Cerebellar cortex (tissue), 1 donor: ENCODE measurements around the gene EHMT1.

Experiments
- DNase-seq: peaks from one replicate; pipeline ENCODE4 v3.0.0-alpha.2; 2015; ENCODE audit warnings: low spot score

The EHMT1 gene

DNA sequence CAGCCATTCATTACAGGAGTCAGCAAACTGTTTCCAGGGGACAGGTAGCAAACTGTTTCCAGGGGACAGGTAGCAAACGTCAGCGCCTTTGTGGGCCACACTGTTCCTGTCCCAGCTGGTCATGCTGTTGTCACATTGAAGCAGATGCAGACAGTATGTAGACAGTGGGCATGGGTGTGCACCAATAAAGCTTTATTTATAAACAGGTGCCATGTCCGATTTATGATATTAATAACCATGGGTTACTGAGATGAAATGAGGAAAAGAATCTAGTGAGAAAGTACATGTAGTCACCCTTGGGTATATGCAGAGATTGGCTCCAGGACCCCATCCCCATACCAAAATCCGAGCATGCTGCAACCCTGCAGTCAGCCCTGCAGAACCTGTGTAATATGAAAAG lies 122.5 kb downstream of the EHMT1 start:
- no peak for DNase-seq

DNA sequence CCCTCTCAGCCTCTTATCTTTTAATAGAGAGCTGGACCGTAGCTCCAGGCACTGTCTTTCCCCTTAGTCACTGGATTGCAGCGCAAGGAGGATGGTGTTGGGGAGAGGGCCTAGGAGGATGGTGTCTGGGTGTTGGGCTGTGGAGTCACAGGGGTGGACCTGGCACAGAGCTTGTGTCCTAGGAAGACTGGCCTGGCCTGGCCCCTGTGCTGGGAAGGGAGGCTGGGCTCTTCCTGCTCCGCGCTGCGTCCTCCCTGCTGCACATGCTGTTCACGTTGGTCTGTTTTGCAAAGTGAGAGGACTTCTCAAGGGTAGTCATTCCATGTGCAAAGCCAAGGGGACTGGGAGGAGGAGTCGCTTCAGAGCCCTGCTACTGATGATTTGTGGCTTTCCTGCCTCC lies 123.9 kb downstream of the EHMT1 start:
- DNase-seq: no peak

DNA sequence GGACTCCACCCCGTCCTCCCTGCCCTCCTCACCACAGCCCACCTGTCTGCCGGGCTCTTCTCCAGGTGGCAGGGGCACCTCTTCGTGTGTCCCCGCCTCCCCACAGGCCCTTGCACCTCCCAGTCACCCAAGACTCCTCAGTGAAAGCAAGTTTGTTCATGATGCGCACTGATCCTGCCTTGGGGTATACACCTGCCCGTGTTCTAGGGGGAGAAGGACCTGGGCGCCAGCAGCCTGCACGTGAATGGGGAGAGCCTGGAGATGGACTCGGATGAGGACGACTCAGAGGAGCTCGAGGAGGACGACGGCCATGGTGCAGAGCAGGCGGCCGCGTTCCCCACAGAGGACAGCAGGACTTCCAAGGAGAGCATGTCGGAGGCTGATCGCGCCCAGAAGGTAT lies 124.9 kb downstream of the EHMT1 start:
- DNase-seq: no peak

DNA sequence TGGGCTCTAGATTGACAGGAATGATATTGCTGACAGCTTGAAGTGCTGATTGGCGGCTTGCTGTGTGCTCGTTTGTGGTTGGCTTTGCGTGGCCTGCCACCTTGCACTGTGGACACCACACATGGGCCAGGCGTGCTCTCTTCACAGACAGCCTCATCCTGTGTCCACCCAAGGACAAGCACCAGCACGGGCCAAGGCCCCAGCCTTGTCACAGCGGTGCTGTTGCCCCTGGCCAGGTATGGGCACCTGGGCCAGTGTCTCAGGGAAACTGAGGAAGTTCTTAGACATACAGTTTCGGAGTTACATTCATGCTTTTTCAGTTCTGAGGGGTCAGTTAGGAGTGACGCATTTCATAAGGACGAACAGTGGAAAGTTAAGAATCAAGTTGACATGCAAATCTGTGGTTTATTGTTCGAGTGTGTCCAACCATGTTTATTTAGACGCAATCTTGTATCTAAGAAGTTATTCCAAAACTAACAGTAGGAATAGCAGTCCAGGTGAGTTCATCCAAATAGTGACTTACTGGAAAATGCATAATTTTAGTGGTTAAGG lies 125.9 kb downstream of the EHMT1 start:
- DNase-seq: no peak

DNA sequence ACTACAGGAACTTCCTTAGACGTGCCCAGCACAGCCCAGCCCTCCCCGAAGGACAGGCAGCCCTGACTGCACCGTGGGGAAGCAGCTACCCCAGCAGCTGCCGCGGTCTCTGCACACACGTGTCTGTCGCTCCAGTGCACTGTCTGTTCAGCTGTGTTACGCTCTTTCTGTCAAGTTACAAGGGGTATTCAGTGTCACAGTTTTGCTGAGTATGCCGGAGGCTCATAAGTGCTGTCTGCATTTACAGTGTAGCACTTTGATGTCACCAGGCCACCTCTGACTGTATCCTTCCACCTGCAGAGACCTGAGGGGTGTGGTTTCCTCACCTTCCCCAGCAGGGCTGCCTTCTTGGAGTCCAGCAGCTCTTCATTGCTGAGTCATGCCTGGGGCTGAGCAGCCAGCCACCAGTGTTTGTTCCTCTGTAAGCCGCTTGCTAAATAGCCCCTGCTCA lies 126.8 kb downstream of the EHMT1 start:
- no peak for DNase-seq

DNA sequence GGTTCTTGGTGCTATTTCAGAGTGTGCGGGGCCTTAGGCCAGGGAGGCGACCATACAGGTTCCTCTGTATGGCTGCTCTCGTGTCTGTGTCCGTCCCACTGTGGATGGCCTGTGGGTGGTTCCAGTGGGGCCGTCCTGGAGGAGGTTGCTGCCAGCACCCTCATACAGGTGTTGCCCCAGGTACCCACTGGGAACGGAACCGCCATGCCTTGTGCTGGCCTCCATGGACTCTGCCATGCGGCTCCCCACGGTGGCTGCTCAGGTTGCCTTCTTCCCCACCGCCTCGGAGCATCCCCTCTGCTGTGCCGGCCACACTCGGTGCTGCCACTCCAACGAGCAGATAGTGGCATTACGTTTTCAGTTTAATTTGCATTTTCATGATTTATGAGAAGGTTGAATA lies 129.5 kb downstream of the EHMT1 start:
- no peak for DNase-seq

DNA sequence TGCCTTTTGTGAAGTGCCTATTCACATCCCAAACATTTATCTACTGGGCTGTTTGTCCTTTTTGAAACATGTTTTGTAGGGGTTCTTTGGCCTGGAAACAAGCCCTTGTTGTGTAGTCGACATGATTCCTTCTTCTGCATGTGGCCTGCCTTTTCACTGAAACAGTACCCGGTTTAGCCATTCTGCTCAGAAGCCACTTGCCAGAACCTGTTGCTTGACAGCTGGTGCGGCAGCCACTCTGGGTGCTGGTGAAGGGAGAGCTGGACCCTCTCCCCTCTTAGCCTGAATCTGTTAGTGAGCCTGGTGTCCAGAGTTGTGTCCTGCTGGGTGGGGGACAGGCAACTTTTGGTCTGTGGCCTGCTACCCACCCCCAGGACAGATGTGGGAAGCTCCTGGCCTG lies 129.9 kb downstream of the EHMT1 start:
- no peak for DNase-seq

DNA sequence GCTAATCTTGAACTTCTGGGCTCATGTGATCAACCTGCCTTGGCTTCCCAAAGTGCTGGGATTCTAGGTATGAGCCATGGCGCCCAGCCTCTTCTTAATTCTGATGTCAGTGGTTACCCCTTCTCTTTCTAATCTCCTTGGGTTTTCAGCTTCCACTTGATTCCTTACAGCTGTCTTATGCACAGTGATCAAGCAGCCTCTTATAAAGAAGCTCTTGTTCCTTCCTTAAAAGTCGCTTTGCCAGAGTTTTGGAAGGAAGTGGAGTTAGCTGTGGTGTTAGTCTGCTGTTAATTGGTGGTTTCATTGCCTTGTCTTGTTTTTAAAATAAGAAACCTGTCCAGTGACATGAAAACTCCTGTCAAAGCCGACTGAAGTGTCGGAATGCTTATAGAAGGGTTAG lies 130.7 kb downstream of the EHMT1 start:
- no peak for DNase-seq

DNA sequence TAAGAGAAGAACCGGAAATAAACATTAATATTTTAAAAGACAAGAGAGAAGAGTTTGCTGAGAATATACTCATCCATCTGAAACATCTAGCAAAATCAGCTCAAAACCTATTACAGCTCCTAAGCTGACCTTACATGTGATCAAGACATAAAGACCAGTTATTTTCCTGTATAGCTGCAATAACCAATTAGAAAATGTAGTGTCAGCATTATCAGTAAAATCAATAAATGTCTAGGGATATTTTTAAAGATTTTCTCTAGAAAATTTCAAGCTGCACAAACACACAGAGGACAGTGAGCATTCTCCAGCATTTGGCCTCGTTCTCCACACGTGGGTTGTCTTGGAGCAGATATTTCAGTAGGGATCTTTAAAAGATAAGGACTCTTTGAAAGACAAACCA lies 131.2 kb downstream of the EHMT1 start:
- DNase-seq: no peak

DNA sequence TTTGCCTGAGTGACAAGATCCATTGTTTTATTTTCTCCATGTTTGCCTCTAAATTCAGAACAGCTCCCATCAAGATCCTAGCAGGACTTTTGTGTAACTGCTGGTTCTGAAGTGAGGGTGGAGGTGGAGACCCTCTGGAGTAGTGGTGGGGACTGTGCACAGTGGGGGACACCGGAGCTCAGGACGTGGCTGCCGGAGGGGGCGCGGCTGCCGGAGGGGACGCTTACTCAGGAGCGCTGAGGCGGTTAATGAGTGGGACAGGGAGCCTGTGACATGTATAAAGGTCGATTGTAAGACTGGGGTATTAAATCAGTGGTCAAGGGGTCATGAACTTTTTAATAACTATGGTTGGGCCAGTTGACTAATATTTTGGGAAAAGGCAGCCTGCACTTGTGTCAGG lies 131.8 kb downstream of the EHMT1 start:
- no peak for DNase-seq

DNA sequence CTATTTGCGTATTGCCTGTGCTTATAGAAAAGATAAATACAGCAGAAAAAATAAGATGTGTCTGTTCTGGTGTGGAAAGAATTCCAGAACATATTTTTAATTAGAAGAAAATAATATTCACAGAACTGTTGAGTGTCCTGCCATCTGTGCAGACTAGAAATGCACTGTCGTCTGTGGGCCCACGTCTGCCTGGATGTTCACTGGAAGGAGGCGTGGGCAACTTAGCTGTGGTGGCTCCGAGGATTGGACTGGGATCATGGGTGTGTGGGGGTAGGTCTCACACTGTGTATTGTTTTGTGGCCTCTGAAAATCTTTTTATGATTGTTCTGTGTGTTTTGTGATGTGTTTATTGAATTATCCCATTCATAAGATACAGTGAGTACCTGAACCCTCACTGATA lies 132.8 kb downstream of the EHMT1 start:
- no peak for DNase-seq

DNA sequence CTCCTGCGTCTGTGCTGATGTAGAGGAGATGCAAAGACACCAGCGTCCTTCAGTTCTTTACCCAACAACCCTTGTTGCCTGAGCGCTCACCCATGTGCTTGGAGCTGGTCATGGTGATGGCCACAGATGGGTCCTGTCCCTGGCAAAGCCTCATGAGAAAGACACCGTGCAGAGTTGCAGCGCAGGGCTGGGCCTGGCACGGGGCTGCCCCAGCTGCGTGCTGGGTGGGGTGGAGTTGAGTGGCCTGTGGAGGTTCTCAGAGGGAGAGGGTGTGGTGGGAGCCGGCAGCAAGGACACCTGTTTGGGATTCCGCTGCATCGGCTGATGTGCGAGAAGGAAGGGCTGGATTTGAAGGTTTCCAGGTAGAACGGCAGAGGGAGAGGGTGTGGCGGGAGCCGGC lies 133.6 kb downstream of the EHMT1 start:
- DNase-seq: no peak

DNA sequence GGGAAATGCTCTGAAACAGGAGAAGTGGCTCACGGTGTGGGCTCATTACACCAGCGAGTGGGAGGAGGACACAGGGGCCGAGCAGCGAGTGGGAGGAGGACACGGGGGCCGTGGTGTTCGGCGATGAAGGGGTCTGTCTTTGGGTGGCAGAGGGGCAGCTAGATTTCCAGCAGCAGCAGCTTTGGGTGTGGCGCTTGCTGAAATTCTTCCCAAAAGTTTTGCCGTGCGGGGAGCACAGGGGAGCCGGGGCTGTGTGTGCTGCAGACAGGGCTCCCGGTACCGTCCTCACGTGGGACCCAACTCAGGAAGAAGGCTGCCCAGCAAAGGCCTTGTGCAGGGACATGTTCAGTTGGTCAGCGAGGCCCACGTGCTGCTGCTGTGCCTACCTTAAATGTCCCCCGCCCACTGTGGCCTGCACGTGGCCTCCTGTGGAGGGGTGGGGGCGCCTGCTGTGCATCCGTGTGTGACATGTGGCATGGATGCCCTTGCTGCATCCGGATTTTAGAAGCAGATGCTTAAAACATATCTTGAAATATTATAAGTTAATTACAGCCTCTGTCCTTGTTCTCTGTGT lies 134.5 kb downstream of the EHMT1 start:
- no peak for DNase-seq

DNA sequence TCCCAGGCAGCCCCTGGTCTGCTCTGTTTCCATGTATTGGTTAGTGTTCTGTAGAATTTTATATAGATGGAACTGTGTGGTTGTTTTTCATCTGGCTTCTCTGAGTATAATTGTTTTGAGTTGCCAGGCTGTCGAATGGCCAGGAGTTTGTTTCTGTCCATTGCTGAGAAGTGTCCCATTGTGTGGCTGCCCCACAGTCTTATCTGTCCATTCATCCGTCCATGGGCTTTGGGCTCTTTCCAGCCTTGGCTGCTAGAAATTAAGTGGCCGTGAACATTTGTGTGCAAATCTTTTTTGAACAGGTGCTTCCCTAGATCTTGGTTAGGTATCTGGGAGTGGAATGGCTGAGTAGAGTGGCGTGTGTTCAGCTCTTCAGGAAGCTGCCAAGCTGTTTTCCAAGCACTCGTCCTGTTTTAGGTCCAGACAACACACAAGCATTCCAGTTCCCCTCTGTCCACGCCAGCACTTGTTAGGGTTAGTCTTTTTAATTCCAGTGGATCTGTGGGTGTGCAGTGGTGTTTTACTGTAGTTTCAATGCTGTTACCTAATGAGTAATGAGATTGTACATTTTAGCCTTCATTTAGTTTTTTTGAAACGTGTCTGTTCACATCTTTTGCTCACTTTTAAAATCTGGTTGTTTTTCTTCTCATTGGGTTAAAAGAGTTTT lies 136.6 kb downstream of the EHMT1 start:
- DNase-seq: no peak

DNA sequence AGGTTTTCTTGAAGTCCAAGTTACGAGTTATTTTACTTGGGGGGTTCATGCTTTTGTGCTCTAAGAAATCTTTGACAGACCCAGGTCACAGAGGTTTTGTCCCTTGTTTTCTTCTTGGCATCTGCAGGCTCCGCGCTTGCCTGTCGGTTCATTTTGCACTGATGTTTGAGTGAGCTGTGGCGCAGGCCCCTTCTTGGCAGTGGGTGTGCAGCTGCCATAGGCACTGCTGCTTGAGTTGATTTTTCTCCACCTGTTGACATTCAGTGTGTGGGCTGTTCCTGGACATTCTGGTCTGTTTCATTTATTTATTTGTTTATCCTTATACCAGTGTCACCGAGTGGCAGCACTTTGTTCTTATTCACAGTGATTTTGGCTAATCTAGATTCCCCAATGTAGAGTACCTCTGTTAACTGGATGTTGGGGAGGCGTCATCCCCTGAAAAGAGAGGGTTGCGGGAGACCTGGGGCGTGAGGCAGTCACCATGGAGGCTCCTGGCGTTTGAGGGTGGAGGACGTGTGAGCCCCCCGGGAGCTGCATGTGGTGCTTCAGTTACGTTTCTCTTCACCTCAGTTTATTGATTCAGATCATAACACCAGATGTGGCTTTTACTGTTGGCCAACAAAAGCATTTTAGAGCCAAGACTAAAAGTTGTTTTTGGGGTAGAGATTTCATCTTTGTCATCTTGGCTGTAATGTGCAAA lies 137.4 kb downstream of the EHMT1 start:
- no peak for DNase-seq

DNA sequence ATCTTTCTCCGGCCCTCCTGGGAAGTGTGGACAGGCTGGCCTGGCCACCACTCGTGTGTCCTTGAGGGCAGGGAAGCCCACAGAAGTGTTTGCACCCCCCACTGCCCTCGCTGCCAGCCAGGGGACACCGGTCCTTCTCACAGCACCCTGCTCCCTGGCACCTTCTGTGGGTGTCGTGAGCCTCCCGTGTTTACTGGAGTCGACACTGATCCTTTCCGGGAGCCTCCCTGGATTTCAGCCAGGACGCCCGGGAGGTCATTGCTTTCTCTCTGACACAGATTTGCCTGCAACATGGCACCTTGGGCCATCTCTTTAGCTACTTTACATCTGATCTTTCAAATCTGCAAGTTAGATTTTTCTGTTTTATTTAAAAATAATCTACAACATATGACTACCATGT lies 138.3 kb downstream of the EHMT1 start:
- no peak for DNase-seq

DNA sequence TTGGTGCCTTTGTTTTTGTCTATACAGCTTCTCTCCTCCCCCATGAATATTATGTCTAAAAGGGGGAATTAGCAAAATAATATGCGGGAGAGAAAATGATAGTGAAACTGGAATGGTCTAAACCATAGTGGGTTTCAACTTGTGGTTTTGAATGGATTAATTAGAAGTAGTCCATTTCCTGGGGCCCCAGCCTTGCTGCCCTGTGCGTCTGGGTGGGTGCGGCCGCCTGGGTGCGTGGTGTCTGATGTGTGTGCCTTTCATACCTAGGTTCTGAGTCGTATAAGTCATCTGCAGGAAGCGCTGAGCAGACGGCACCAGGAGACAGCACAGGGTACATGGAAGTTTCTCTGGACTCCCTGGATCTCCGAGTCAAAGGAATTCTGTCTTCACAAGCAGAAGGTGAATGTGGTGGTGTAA lies 138.8 kb downstream of the EHMT1 start:
- no peak for DNase-seq

DNA sequence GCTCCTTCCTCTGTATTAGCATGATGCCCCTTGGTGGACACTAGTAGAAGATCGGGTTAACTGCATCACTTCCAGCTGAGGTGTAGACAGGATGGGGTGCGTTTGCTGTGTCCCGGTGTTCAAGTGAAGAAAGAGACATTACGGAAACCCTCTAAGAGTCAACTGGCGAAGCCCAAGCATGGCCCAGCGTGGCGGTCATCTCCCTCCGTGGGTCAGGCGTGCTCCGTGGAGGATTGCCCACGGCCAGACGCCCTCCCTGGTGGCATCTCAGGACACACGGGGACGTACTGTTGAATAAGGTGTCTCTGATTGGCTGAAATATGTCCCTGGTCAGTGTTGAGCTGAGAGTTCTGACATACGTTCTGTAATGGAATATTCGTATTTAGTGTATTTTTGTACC lies 139.3 kb downstream of the EHMT1 start:
- DNase-seq: no peak

DNA sequence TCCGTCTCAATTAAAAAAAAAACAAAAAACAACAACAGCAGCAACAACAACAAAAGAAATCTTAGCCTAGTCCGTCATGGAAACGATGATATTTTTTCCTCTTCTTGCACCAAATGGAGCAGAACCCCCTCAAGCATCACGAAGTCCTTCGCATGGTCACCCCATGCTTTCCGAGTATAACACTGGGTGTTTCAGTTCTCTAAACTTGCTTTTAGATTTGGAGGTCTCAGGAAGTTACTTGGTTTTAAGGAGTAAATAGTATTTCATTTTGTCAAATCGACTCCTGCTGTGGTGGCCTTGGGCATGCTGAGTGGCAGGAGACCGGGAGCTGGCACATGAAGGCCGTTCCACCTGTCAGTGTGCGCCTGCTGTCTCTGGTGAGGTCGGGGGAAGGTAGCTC lies 140.3 kb downstream of the EHMT1 start:
- DNase-seq: no peak

DNA sequence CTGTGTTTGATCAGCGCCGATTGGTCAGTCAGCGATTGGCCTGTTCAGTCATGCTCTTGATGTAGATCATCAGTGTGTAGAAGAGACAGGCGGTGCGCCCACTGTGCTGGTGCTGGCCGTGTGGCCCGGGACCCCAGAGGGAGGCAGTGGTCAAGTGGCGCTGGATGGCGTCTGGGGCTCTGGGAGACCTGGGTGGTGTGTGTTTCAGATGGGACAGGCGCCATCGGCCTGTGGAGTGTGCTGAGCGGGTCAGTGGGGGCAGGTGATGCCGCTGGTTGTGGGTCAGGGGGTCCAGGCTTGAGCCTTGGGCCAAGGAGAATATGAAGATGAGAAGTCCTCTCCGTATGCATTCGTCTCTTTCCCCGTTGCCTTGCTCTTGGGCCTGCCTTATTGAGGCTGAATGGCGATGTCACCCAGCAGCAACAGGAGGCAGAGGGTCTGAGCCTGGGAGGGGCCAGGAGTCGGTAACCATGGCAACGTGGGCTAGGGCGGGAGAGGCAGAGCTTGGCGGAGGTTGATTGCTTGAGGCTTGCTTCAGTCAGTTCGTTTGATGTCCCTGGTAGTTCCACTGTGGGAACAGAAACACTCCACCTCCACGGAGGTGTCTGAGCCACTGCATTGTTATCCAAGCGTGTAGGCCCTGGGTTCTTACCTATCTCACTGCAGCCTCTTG lies 141.0 kb downstream of the EHMT1 start:
- DNase-seq: no peak

DNA sequence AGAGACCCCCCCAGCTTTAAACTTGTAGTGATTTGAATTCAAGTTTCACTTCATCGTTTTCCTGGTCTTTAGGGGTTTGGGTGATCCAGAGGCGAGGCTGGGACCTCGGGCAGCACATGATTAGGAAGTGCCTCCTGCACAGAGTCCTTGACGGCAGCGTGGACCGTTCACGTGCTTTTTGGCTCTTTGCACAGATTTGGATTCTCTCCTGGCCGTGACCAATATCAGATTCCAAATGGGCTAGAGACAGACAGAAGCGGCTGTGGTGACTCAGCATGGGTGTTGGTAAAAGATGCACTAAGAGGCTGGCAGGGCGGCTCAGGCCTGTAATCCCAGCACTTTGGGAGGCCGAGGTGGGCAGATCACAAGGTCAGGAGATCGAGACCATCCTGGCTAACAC lies 141.6 kb downstream of the EHMT1 start:
- DNase-seq: no peak

DNA sequence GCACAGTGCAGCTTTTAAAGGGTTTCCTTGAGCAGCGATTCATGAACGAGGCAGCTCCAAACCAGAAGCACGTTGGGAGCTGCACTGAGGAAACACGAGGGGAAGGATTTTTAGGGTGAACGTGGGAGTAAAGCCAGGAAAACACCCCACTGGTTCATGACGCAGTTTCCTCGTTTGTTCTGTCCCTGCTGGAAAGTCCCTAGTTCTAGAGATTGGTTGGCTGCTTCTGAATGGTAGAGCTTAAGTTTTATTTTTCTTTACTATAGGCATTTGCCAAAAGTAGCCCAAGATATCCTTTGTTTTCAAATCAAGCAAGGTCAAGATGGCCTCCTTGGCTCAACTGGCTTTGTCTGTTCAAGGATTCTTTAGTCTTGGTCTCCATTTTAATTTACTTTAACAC lies 142.2 kb downstream of the EHMT1 start:
- DNase-seq: no peak

DNA sequence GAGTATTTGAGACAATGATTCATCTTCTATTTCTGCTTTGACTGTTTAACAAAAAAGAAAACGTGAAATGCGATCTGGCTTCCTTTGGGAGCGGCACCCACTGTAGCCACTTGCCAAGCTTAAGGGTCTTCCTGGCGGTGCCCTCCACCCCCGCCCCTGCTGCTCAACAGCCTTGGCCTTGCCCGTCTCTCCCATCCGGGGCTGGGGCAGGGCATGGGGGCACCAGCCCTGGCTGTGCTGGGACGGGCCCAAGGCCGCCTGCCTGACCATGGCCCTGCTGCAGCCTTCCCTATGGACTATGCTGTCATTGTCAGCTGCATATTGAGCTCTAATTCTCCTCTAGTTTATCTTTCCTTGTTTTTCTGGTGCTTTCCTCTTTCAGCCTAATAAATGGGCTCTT lies 143.0 kb downstream of the EHMT1 start:
- DNase-seq: no peak
